GM18951 (cell line): ENCODE measurements around the gene KIFBP.

ENCODE experiments used
- POLR2A ChIP-seq: IDR thresholded peaks from 4 replicates; pipeline ENCODE4 v1.6.1; 2011; ENCODE audit warnings: mild to moderate bottlenecking; ENCODE audit not compliant: insufficient read length, insufficient read depth; ENCODE audit errors: extremely low read depth
- in situ Hi-C: fragments of 300-500 bp; cut with MboI; formaldehyde crosslinking; loops from one replicate; pipeline ENCODE4 v1.12.0; 2022; ENCODE audit warnings: low sequenced_read_pairs, mixed read lengths, inconsistent platforms; ENCODE audit not compliant: unreplicated experiment

The KIFBP gene

GRCh38 chr10:69065406-69066361, 77.1 kb downstream of the KIFBP start:
- TF ChIP-seq POLR2A: no peak
- in situ Hi-C loops: no loop called here
